Breast epithelium (tissue), 3 donors: ENCODE results near the gene ZNF438.

Experiments used
- CTCF ChIP-seq, 3 donors: fragments of 450-650 bp; IDR thresholded peaks; one replicate each; pipeline ENCODE4 v1.5.1; 2016 to 2017; ENCODE audit warnings: antibody characterized with exemption in 3 of 3, mild to moderate bottlenecking in 3 of 3, moderate library complexity in 3 of 3
- POLR2A ChIP-seq: fragments of 450-650 bp; IDR thresholded peaks from one replicate; pipeline ENCODE4 v1.6.1; 2016; ENCODE audit warnings: antibody characterized with exemption, mild to moderate bottlenecking, moderate library complexity
- POLR2AphosphoS5 ChIP-seq, 3 donors: sonication (generic); formaldehyde crosslinking; IDR thresholded peaks; one replicate each; pipeline ENCODE4 v1.6.1; 2017; ENCODE audit warnings: antibody characterized with exemption in 3 of 3

GRCh38 chr10:30854656-30855055 is 177.0 kb downstream of the ZNF438 start:
- no peak for TF ChIP-seq CTCF (IDR thresholded peaks at IDR 0.05)
- no peak for TF ChIP-seq POLR2AphosphoS5 (IDR thresholded peaks at IDR 0.05)
- no peak for TF ChIP-seq POLR2A
